ENCODE measurements around the gene IQCH. TPM values are rescaled to one million over a fixed set of nuclear protein-coding genes. Genes with fewer than 3 reads are reported as not detected.

Gene IQCH
- total RNA-seq, 1 experiment from 2014 or later, result 1.1 TPM

DNA sequence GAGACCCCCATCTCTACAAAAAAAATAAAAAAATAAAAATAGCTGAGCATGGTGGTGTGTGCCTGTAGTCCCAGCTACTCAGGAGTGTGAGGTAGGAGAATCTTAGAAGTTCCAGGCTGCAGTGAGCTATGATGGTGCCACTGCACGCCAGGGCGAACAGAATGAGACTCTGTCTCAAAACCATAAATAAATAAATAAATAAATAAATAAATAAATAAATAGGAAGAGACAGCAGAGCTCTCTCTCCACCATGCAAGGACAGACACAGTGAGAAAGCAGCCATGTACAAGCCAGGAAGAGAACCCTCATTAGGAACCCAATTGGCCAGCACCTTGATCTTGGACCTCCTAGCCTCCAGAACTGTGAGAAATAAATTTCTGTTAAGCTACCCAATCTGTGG lies 261.0 kb downstream of the IQCH start:
- Mint-ChIP-seq H3K36me3 (ENCODE audit: insufficient read depth in 1 of 3, low read depth in 3 of 3) (peaks cover 0 to 17% (median 0%) of the 10 kb centered on the region in 3 experiments; a peak in 2 of 7 replicates), H3K27me3 (ENCODE audit: low read depth) (peaks cover 3% of the 10 kb centered on the region), H3K4me3 (no peak overlapping the region), H3K27ac (no peak overlapping the region), H3K9me3 (no peaks in the 10 kb centered on the region), H3K4me1 (peaks cover under 1 to 2% of the 10 kb centered on the region in 2 experiments; a peak in 1 of 4 replicates)
- TF ChIP-seq, protein P1, sequence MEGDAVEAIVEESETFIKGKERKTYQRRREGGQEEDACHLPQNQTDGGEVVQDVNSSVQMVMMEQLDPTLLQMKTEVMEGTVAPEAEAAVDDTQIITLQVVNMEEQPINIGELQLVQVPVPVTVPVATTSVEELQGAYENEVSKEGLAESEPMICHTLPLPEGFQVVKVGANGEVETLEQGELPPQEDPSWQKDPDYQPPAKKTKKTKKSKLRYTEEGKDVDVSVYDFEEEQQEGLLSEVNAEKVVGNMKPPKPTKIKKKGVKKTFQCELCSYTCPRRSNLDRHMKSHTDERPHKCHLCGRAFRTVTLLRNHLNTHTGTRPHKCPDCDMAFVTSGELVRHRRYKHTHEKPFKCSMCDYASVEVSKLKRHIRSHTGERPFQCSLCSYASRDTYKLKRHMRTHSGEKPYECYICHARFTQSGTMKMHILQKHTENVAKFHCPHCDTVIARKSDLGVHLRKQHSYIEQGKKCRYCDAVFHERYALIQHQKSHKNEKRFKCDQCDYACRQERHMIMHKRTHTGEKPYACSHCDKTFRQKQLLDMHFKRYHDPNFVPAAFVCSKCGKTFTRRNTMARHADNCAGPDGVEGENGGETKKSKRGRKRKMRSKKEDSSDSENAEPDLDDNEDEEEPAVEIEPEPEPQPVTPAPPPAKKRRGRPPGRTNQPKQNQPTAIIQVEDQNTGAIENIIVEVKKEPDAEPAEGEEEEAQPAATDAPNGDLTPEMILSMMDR (conservative IDR thresholded peaks at IDR 0.05), result no peak
- Histone ChIP-seq H3T11ph (ENCODE audit: low read length) (no peak overlapping the region), H3K23ac (ENCODE audit: insufficient read length, low read depth, low read length) (no peak overlapping the region), H3K18ac (ENCODE audit: insufficient read length, low read depth, low read length) (no peak overlapping the region), H3K14ac (ENCODE audit: insufficient read depth, low read length) (no peak overlapping the region), H4K8ac (replicated peaks; ENCODE audit: insufficient read length, low read depth, low read length) (no peak overlapping the region), H4K20me1 (ENCODE audit: control insufficient read depth, insufficient read depth, insufficient read length) (no peaks in the 10 kb centered on the region), H3K79me2 (ENCODE audit: insufficient read depth, low read length) (no peaks in the 10 kb centered on the region), H2AFZ (ENCODE audit: low read length) (no peak overlapping the region), H2BK12ac (ENCODE audit: insufficient read length, low read depth, low read length) (no peak overlapping the region), H3K4me1 (ENCODE audit: insufficient read depth, low read length) (no peaks in the 10 kb centered on the region; the same call in 1 of the 2 replicates), H4K91ac (ENCODE audit: insufficient read length, low read depth, low read length) (no peak overlapping the region), H2AK5ac (ENCODE audit: insufficient read length, low read length) (no peak overlapping the region), H4K5ac (ENCODE audit: insufficient read length, low read depth, low read length) (no peak overlapping the region), H2BK20ac (ENCODE audit: low read depth, low read length, poor library complexity, severe bottlenecking) (no peak overlapping the region), H3K23me2 (ENCODE audit: insufficient read length, low read depth, low read length, poor library complexity, severe bottlenecking) (peaks cover under 1% of the 10 kb centered on the region), H3K56ac (ENCODE audit: insufficient read length, low read depth, low read length) (no peak overlapping the region), H3K9me3 (ENCODE audit: control insufficient read depth, low read depth, low read length) (no peaks in the 10 kb centered on the region), H2BK120ac (ENCODE audit: low read depth, low read length, poor library complexity, severe bottlenecking) (no peak overlapping the region), H3K27me3 (ENCODE audit: insufficient read depth, low read length) (no peaks in the 10 kb centered on the region; the same call in 1 of the 2 replicates), H3K4me2 (ENCODE audit: insufficient read depth, insufficient read length, low read length) (no peak overlapping the region), H3K4ac (ENCODE audit: low read depth, low read length) (no peak overlapping the region), H3K27ac (ENCODE audit: insufficient read length, low read depth, low read length) (no peak overlapping the region), H3K9ac (ENCODE audit: extremely low read depth, insufficient read length, low read length) (no peak overlapping the region), H2BK5ac (ENCODE audit: insufficient read length, low read length) (no peak overlapping the region), H3K79me1 (ENCODE audit: insufficient read depth, low read depth, low read length, poor library complexity, severe bottlenecking) (no peaks in the 10 kb centered on the region), H2BK15ac (ENCODE audit: low read depth, low read length) (no peak overlapping the region)
- WGBS (ENCODE audit: extremely low coverage, insufficient read length, low lambda C conversion rate), result no CpG with 5 or more reads among the region's 2 CpGs
- DNase-seq, result no peak

Data from H9 (cell line).